ENCODE results near the gene ATP8B1.

- TF ChIP-seq CTCF (IDR thresholded peaks at IDR 0.05): no peak
- no peak for TF ChIP-seq POLR2A (IDR thresholded peaks at IDR 0.05)
Observed at GRCh38 chr18:57780706-57781347, 22.3 kb downstream of the ATP8B1 start.

All from testis (tissue), 2 donors.